Left ventricle myocardium inferior (tissue), 1 donor: Measurements from ENCODE around the gene DUOX1. TPM values are rescaled to one million over a fixed set of nuclear protein-coding genes. Genes with fewer than 3 reads are reported as not detected.

Source experiments
- DNase-seq: peaks from one replicate; pipeline ENCODE4 v3.0.0-alpha.2; 2020
- H3K27ac ChIP-seq: fragments of 200-600 bp; replicated peaks from 2 replicates; pipeline ENCODE4 v1.8.0; 2021
- H3K27me3 ChIP-seq: fragments of 200-600 bp; 2 replicates; pipeline ENCODE4 v1.8.0; 2021; ENCODE audit warnings: low read depth
- H3K36me3 ChIP-seq: fragments of 200-600 bp; 2 replicates; pipeline ENCODE4 v1.8.0; 2021
- H3K4me1 ChIP-seq: fragments of 200-600 bp; 2 replicates; pipeline ENCODE4 v1.8.0; 2021
- H3K4me3 ChIP-seq: fragments of 200-600 bp; 2 replicates; pipeline ENCODE4 v1.8.0; 2021; ENCODE audit warnings: mild to moderate bottlenecking, moderate library complexity
- H3K9me3 ChIP-seq: fragments of 200-600 bp; replicated peaks from 2 replicates; pipeline ENCODE4 v1.8.0; 2021
- CTCF ChIP-seq: fragments of 200-600 bp; IDR thresholded peaks from 2 replicates; pipeline ENCODE4 v1.8.0; 2021; ENCODE audit warnings: antibody characterized with exemption, mild to moderate bottlenecking, borderline replicate concordance
- intact Hi-C: fragments of 100-400 bp; cut with micrococcal nuclease; formaldehyde crosslinking; loops from one replicate; pipeline ENCODE4 v1.11.0; 2022
- total RNA-seq: library from RNA; stranded (reverse); fragmentation: NEBNext Ultra II Directional; extraction: Animal tissue kit (Norgen Biotek cat#: 25700); gene quantifications from one replicate; pipeline ENCODE4 v1.2.1, GENCODE V29; 2021
- donor health status: DM: no; HTN: yes; CAD: no; lungs with severe emphysema.

The DUOX1 gene
- total RNA-seq, 1 donor from 2014 or later, result 0.80 TPM

- TF ChIP-seq CTCF, result no peak
- Histone ChIP-seq H3K4me3 (no peak overlapping the region), H3K27me3 (no peaks in the 10 kb centered on the region), H3K4me1 (peaks cover 39% of the 10 kb centered on the region), H3K9me3 (no peaks in the 10 kb centered on the region), H3K36me3 (no peaks in the 10 kb centered on the region), H3K27ac (no peak overlapping the region)
- intact Hi-C loops, result loop anchor here (5.0 kb wide), 1 partner anchor 232 kb away; no protein-coding TSS in a partner anchor
- no peak for DNase-seq
These were observed 35.1 kb downstream of the DUOX1 start for GRCh38 chr15:45164914-45165313.

GRCh38 chr15:45165536-45165935 is 35.7 kb downstream of the DUOX1 start:
- Histone ChIP-seq H3K9me3 (no peaks in the 10 kb centered on the region), H3K4me3 (peak overlapping the region; percentile 70), H3K27ac (peak overlapping the region; percentile 95), H3K4me1 (peaks cover 39% of the 10 kb centered on the region), H3K27me3 (no peaks in the 10 kb centered on the region), H3K36me3 (no peaks in the 10 kb centered on the region)
- intact Hi-C loops, result no loop called here
- DNase-seq, result no peak
- no peak for TF ChIP-seq CTCF

- peak overlapping the region; percentile 95 for H3K27ac ChIP-seq
- H3K4me1 ChIP-seq, result peaks cover 39% of the 10 kb centered on the region
- intact Hi-C loops, result no loop called here
- H3K36me3 ChIP-seq, result no peaks in the 10 kb centered on the region
- DNase-seq, result peak; percentile 86
- TF ChIP-seq CTCF, result peak; percentile 77
- no peaks in the 10 kb centered on the region for H3K9me3 ChIP-seq
- H3K27me3 ChIP-seq, result no peaks in the 10 kb centered on the region
- H3K4me3 ChIP-seq, result peak overlapping the region; percentile 70
These were observed 37.2 kb downstream of the DUOX1 start for GRCh38 chr15:45166834-45167630.

GRCh38 chr15:45167631-45168205 is 37.9 kb downstream of the DUOX1 start:
- H3K4me3 ChIP-seq, result peak overlapping the region; percentile 70
- DNase-seq, result no peak
- H3K4me1 ChIP-seq, result peaks cover 34% of the 10 kb centered on the region
- peak overlapping the region; percentile 95 for H3K27ac ChIP-seq
- no peaks in the 10 kb centered on the region for H3K27me3 ChIP-seq
- TF ChIP-seq CTCF, result no peak
- no peaks in the 10 kb centered on the region for H3K36me3 ChIP-seq
- intact Hi-C loops, result no loop called here
- no peaks in the 10 kb centered on the region for H3K9me3 ChIP-seq

GRCh38 chr15:45168286-45168685 is 38.5 kb downstream of the DUOX1 start:
- H3K27me3 ChIP-seq, result no peaks in the 10 kb centered on the region
- H3K9me3 ChIP-seq, result no peaks in the 10 kb centered on the region
- intact Hi-C loops, result no loop called here
- H3K4me1 ChIP-seq, result peaks cover 29% of the 10 kb centered on the region
- DNase-seq, result no peak
- peak overlapping the region; percentile 95 for H3K27ac ChIP-seq
- no peak for TF ChIP-seq CTCF
- H3K36me3 ChIP-seq, result no peaks in the 10 kb centered on the region
- no peak overlapping the region for H3K4me3 ChIP-seq
